ENCODE measurements around the gene DNAAF5.
A peak's percentile ranks its signal among the peaks of the same experiment; 100 is the strongest.
"Not testable (repeated sequence)": the region's sequence is repeated elsewhere in the genome, so short reads cannot be mapped to it uniquely, and the experiment has no call there.

The DNAAF5 gene

DNA sequence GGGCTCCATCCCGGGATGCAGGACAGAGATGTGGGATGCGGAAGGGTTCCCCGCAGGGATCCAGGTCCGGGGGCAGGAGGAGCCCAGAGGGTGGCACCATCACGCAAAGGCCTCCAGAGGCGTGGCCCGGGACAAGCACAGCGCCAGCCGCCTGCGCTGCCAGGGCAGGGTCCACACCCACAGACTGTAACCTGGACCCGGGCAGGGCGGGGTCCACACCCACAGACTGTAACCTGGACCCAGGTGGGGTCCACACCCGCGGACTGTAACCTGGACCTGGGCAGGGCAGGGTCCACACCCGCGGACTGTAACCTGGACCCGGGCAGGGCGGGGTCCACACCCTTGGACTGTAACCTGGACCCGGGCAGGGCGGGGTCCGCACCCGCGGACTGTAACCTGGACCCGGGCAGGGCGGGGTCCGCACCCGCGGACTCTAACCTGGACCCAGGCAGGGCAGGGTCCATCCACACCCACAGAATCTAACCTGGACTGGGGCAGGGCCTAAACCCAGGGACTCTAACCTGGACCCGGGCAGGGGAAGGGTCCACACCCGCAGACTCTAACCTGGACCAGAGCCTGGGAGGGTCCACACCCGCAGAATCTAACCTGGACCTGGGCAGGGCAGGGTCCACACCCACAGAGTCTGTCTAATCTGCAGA, 68.3 kb downstream of the DNAAF5 start:
- Histone ChIP-seq H3K27ac (no peak overlapping the region), H3K4me3 (no peak overlapping the region)

DNA sequence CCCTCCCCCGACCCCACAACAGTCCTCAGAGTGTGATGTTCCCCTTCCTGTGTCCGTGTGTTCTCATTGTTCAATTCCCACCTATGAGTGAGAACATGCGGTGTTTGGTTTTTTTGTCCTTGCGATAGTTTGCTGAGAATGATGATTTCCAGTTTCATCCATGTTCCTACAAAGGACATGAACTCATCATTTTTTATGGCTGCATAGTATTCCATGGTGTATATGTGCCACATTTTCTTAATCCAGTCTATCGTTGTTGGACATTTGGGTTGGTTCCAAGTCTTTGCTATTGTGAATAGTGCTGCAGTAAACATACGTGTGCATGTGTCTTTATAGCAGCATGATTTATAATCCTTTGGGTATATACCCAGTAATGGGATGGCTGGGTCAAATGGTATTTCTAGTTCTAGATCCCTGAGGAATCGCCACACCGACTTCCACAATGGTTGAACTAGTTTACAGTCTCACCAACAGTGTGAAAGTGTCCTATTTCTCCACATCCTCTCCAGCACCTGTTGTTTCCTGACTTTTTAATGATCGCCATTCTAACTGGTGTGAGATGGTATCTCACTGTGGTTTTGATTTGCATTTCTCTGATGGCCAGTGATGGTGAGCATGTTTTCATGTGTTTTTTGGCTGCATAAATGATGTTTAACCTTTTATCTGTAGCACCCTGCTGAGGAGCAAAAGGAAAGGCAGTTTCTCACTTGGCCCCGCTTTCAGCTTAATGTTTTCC, 70.1 kb downstream of the DNAAF5 start:
- not testable (repeated sequence) for H3K4me3 ChIP-seq, H3K27ac ChIP-seq

DNA sequence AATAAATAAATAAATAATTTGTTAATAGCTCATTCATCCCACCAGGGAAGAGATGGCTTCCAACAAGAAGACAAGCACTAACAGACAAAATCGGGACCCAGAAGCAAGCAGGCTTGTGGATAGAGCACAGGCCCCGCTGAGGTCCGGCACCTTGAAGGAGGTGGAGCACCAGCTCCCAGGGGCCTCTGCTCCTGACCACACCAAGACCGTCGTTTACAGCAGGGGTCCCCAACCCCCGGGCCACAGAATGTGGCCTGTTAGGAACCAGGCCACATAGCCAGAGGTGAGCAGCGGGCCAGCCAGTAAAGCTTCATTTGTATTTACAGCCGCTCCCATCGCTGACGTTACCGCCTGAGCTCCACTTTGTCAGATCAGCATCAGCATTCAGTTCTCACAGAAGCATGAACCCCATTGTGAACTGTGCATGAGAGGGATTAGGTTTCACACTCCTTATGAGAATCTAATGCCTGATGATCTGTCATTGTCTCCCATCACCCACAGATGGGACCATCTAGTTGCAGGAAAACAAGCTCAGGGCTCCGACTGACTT, 72.5 kb downstream of the DNAAF5 start:
- Histone ChIP-seq H3K27ac (no peak overlapping the region), H3K4me3 (no peak overlapping the region)

DNA sequence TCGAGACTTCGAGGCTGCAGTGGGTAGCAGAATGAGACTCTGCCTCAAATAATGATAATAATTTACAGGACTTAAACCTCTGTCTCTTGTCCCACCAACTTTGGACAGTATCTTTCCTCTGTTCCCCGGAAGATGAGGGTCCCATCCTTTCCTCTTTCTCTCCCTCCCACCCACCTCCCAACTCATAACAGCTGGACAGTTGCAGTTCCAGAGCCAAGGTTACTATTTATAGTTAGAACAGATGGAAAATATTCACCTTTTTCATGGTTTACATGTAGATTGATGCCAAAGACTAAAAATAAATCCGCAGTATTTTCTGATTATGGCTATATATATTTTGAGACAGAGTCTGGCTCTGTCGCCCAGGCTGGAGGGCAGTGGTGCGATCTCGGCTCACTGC, 74.2 kb downstream of the DNAAF5 start:
- Histone ChIP-seq H3K4me3 (no peak overlapping the region), H3K27ac (no peak overlapping the region)

DNA sequence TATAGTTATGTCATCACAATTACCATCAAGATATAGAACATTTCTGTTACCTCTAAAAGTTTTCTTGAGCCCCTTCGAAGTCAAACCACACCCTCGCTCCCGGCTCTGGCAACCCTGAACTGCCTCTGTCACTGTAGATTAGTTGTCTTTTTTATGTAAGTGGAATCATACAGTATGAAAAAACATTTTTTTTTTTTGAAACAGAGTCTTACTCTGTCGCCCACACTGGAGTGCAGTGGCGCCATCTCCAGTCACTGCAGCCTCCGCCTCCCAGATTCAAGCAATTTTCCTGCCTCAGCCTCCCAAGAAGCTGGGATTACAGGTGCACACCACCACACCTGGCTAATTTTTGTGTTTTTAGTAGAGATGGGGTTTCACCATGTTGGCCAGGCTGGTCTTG, 74.9 kb downstream of the DNAAF5 start:
- H3K27ac ChIP-seq, H3K4me3 ChIP-seq: not testable (repeated sequence)

DNA sequence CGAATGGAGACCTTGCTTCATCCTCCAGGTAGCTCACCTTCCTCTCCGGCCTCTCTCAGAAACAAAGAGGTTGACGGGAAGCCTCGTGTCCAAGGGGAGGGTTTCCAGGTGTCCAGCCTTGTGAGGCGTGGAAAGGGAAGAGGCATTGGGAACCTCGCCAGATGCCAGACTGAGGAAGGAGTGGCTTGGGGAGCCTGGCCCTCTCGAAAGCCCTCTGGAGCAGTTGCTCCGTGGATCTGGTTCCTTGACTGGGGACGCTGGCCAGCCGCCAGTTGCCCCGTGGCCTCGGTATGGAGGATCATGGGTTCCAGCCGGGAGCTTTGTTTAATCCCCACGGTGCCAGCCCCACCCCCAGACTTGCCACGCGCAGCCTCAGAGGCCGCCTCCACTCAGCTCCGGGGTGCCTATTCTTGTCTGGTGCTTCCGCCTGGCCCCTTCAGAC, 75.5 kb downstream of the DNAAF5 start:
- Histone ChIP-seq H3K27ac (peak overlapping the region in 6 of 21 experiments; percentile 27 to 63 (median 43)), H3K4me3 (no peak overlapping the region)

DNA sequence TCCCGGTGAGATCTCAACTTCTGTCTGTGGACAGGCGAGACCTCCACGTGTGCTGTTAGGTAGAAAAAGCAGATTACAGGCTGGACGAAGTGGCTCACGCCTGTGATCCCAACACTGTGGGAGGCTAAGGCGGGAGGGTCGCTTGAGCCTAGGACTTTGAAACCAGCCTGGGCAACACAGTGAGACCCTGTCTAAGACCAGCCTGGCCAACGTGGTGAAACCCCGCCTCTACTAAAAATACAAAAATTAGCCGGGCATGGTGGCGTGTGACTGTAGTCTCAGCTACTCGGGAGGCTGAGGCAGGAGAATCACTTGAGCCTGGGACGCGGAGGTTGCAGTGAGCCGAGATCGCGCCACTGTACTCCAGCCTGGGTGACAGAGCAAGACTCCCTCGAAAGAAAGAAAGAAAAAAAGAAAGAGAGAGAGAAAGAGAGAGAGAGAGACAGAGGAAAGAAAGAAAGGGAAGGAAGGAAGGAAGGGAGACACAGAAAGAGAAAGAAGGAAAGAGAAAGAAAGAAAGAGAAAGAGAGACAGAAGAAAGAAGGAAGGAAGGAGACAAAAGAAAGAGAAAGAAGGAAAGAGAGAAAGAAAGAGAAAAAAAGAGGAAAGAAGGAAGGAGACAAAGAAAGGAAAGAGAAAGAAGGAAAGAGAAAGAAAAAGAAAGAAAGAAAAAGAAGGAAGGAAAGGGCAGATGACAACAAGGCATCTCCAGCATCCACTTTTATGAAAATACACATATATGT, 76.2 kb downstream of the DNAAF5 start:
- Histone ChIP-seq H3K4me3 (no peak overlapping the region), H3K27ac (peak overlapping the region in 5 of 21 experiments; percentile 27 to 63 (median 43))

DNA sequence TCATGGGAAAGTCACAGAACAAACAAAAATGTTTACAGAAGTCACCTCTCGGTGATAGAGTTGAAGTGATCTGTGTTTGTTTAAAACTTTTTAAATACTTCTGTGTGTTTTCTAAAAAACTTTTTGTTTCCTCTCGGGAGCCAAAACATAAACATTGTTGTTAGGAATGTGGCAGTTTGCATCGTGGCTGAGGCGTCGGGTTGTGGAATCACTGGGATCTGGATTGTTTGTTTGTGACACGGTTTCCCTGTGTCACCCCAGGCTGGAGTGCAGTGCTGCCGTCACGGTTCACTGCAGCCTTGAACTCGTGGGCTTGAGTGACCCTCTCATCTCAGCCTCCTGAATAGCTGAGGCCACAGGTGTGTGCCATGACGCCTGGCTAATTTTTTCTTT, 76.7 kb downstream of the DNAAF5 start:
- no peak overlapping the region for H3K27ac ChIP-seq
- no peak overlapping the region for H3K4me3 ChIP-seq

DNA sequence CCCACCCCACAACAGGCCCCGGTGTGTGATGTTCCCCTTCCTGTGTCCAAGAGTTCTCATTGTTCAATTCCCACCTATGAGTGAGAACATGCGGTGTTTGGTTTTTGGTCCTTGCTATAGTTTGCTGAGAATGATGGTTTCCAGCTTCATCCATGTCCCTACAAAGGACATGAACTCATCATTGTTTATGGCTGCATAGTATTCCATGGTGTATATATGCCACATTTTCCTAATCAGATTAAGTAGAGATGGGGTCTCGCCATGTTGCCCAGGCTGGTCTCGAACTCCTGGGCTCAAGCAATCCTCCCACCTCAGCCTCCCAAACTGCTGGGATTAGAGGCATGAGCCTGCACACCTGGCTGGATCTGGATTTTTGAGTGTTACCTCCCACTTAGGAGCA, 77.3 kb downstream of the DNAAF5 start:
- not testable (repeated sequence) for H3K4me3 ChIP-seq, H3K27ac ChIP-seq

DNA sequence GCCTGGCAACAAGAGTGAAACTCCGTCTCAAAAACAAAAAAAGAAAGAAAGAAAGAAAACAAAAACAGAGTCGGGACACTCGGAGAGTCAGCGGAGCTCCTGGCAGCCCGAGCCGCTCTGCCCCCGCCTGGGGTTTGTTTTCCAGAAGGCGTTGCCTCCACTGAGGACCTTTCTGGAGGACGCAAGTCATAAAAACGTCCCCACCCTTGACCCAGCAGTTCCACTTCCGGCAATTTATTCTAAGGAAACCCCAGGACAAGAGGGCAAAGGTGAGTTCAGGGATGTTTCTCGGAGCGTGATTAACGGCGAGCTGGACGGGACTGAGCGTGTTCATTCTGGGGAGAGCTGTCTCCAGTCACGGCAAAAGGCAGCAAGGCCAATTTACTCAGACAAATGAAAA, 78.8 kb downstream of the DNAAF5 start:
- H3K4me3 ChIP-seq, result no peak overlapping the region
- H3K27ac ChIP-seq, result peak overlapping the region in 4 of 21 experiments; percentile 0 to 13 (median 10)

DNA sequence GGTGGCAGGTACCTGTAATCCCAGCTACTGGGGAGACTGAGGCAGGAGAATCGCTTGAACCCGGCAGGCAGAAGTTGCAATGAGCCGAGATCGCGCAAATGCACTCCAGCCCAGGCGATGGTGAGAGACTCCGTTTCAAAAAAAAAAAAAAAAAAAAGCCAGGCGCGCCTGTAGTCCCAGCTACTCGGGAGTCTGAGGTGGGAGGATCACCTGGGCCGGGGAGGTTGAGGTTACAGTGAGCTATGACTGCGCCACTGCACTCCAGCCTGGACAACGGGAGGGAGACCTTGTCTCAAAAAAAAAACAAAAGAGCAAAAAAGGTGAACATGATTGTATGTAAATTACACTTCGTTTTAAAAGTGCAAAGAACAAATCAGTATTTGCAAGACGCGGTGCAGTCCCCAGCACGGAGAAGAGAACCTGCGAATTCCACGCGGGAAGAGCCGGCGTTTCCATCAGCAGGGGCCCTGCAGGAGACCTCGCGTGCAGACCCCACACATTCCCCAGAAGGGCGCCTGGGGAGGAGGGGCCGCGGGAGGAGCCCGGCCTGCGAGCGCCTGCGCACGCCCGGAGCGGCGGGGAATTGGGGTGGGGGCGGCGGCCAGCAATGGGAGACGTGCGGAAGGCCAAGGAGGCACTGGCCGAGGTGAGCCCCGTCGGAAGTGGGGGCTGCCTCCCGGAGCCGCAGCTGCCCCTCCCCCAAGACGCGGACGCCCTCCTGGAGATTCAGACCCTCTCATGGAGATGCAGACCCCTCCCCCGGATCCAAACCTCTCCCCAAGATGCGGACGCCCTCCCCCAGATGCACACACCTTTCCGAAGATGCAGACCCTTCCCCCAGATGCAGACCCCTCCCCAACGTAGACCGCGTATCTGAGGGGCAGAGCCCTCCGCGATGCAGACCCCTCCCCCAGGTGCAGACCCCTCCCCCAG, 89.1 kb downstream of the DNAAF5 start:
- peak overlapping the region; percentile 20 to 96 (median 77) for H3K4me3 ChIP-seq
- peak overlapping the region in 15 of 21 experiments; percentile 2 to 84 (median 49) for H3K27ac ChIP-seq

DNA sequence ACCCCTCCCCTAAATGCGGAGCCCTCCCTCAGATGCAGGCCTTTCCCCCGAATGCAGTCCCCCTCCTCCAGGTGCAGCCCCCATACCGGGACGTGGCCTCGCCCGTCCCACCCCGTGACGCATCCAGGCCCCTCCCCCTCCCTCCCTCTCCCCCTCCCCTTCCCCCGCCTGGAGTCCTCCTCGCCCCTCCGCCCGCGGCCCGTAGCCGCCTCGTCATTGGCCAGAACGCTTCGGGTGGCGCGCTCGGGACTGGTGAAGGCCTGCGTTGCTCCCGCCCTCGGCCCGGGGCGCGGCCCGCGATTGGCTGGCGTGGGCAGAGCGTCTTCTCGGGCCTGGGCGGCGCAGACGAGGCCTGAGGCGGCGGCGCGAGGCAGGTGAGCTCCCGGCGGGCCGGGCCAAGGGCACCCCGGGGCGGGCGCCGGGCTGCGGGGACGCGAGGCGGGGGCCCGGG, 89.8 kb downstream of the DNAAF5 start:
- Histone ChIP-seq H3K4me3 (peak overlapping the region; percentile 42 to 96 (median 80)), H3K27ac (peak overlapping the region in 15 of 21 experiments; percentile 33 to 96 (median 85))

DNA sequence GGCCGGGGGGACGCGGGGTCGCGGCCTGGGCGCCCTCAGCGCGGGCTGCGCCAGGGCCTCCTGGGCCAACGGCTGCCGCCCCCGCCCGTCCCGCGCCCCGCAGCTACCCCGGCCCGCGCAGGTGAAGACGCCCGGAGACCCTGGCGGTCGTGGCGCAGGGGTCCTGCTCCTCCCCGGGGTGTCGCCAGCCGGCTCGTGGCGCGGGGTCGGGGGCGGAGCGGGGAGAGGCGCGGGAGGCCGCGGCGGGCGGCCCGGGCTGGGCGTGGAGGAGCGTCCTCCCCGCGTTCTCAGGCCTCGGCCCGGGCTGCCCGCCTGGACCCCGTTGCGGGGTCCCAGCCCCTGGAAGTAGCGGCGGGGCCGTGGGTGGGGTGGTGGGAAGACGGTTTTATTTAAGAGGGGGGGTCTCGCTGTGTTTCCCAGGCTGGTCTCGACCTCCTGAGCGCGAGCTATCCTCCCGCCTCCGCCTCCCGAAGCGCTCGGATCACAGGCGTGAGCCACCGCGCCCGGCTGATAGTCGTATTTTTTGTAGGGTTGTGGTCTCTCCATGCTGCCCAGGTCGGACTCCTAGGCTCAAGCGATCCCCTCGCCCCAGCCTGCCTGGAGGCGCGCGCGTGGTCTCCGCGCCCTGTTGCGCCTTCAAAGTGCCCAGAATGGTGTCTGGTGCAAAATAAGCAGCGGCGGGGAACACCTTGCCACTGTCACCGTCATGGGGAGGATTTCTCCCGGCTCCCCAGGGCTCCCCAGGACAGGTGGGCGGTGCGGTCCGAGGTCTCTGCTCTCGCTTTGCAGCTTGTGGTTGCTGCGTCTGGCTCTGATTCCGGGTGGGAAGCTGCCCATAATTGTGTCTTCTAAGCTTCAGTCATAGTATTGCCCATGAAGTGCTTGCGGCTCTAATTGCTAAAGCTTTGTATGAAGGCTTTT, 90.5 kb downstream of the DNAAF5 start:
- Histone ChIP-seq H3K27ac (peak overlapping the region; percentile 43 to 96 (median 87)), H3K4me3 (peak overlapping the region; percentile 42 to 96 (median 80))

DNA sequence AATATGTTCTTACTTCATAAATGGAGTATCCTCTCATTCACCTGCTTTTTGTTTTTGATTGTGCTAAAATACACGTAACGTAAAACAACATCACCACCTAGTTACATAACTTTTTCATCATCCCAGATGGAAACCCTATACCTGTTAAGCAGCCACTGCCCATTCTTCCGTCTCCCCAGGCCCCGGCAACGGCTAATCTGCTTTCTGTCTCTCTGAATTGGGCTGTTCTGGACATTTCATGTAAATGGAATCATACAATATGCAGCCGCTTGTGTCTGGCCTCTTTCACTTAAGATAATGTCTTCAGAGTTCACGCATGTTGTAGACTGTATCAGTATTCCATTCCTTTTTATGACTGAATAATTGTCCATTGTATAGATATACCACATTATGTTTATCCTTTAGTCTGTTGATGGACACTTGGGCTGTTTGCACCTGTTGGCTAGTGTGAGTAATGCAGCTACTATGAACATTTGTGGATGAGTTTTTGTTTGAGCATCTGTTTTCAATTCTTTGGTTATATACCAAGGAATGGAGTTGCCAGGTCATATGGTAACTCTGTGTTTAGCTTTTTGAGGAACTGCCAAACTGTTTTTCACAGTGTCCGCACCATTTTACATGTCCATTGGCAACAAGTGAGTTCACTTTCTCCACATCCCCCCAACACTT, 91.7 kb downstream of the DNAAF5 start:
- peak overlapping the region in 2 of 21 experiments; percentile 23 to 94 for H3K27ac ChIP-seq

DNA sequence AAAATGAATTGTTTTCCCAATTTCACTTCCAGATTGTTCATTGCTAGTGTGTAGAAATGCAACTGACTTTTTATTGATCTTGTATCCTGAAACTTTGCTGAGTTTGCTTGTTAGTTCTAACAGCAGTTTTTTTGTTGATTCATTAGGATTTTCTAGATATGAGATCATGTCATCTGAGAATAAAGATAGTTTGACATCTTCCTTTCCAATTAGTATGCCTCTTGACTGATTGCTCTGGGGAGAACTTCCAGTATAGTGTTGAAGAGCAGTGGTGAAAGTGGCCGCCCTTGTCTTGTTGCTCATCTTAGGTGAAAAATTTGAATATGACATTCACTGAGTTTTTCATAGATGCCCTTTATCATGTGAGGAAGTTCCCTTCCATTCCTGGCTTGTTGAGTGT, 93.8 kb downstream of the DNAAF5 start:
- H3K27ac ChIP-seq, result no peak overlapping the region
- no peak overlapping the region for H3K4me3 ChIP-seq

More for the DNA sequence above, 91.7 kb downstream of the DNAAF5 start:
- peak overlapping the region in 2 of 7 experiments; percentile 80 to 95 for H3K4me3 ChIP-seq

DNA sequence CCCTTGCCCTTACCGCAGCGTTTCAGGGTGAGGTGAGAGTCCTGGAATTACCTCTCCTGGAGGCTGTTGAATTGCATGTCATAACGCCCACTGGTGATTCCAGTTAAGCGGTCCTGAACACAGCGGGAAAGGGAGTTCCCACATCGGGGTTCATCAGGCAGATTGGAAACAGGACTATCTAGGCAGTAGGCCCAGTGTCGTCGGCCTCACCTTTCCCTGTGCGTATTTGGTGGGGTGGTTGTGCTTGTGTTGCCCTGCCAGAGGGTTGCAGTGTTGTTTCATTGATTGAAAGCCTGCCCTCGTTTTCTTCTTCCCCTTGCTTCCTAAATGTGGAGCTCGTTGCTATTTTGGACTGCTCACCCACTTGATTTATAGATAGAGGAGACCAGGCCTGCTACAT, 95.2 kb downstream of the DNAAF5 start:
- Histone ChIP-seq H3K27ac (peak overlapping the region in 3 of 21 experiments; percentile 2 to 65 (median 4)), H3K4me3 (no peak overlapping the region)

DNA sequence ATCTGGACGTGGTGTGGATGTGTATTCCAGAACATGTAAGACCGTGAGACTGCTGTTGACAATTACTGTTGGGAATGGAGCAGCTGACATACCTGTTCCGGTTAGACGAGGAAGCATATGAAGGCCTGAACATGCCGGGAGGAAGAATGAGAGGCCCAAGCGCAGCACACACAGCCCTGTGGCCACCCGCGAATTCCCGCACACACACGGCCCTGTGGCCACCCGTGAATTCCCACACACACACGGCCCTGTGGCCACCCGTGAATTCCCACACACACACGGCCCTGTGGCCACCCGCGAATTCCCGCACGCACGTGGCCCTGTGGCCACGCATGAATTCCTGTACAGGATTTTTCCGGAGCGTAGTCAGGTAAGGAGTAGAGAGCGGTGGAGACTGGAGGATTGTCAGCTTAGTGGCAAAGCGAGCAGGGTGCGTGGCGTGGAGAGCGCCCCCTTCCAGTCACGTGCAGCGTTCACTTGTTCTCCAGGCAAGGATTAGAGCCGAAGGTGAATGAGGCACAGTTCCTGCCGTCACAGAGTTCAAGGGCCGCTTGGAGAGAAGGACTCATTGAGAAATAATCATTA, 96.3 kb downstream of the DNAAF5 start:
- Histone ChIP-seq H3K27ac (peak overlapping the region in 9 of 21 experiments; percentile 4 to 77 (median 52)), H3K4me3 (no peak overlapping the region)
